ENCODE data around the gene KIAA1217. TPM values are rescaled to one million over a fixed set of nuclear protein-coding genes. Genes with fewer than 3 reads are reported as not detected.

The KIAA1217 gene
- total and polyA plus RNA-seq, 2 of the 8 experiments (the other 6 are each of a cell fraction or from before 2014, with no cell fraction given), result 4.5 to 15.6 TPM

DNA sequence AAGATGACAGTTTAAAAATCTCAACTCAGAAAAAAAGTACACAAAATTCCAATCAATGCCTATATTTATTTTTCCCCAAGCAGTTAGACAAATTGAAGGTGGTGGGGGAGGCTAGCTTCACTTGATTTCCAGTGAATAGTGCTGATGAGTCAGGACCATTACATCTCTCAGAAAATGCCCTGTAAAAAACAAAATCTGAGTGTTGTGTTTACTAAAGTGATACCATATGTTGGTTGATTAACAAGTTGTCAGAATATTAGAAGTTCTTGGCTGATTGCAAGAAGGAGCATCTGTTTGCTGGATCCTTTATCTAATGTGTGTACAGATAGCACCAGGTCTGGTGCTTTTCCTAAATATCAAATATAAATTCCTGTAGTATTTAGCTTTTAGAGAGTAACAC lies 31.3 kb upstream of the KIAA1217 start:
- Histone ChIP-seq H3K4me1 (replicated peaks in 1 of 4; ENCODE audit: control insufficient read depth in 3 of 4, insufficient read depth in 4 of 4, low read length in 3 of 4) (no peaks in the 10 kb centered on the region), H3K9me3 (ENCODE audit: insufficient read depth in 2 of 2, low read depth in 1 of 2, low read length in 1 of 2) (peaks cover 3 to 28% of the 10 kb centered on the region in 2 experiments; a peak in 2 of 4 replicates), H2BK5ac (ENCODE audit: low read depth, low read length) (no peak overlapping the region), H3K79me1 (ENCODE audit: low read depth, low read length) (no peaks in the 10 kb centered on the region), H2AFZ (ENCODE audit: low read length) (no peak overlapping the region), H3K27me3 (replicated peaks in 1 of 4; ENCODE audit: control insufficient read depth in 3 of 4, extremely low read depth in 1 of 4, insufficient read depth in 3 of 4, low read length in 3 of 4) (no peaks in the 10 kb centered on the region), H3K23me2 (ENCODE audit: low read depth, low read length) (no peaks in the 10 kb centered on the region; the same call in 1 of the 2 replicates), H3K4me2 (ENCODE audit: insufficient read depth in 1 of 2, low read depth in 2 of 2, low read length in 2 of 2) (no peak overlapping the region), H2BK120ac (replicated peaks; ENCODE audit: low read depth, low read length) (no peak overlapping the region), H3K4me3 (ENCODE audit: extremely low read depth in 1 of 4, insufficient read depth in 2 of 4, low read depth in 3 of 4, low read length in 4 of 4) (no peak overlapping the region), H3K36me3 (ENCODE audit: control insufficient read depth in 2 of 4, insufficient read depth in 4 of 4, low read length in 3 of 4) (peaks cover 0 to 5% (median 0%) of the 10 kb centered on the region in 4 experiments; a peak in 1 of 8 replicates), H3K27ac (ENCODE audit: low read depth, low read length) (no peak overlapping the region), H3K18ac (ENCODE audit: extremely low read depth, low read length) (no peak overlapping the region), H4K8ac (ENCODE audit: extremely low read depth, insufficient read depth, low read length) (no peak overlapping the region), H2BK15ac (ENCODE audit: low read length) (no peak overlapping the region), H3K56ac (replicated peaks; ENCODE audit: insufficient read length, low read depth, low read length) (no peak overlapping the region), H4K91ac (replicated peaks; ENCODE audit: insufficient read length, low read length) (no peak overlapping the region), H3K4ac (replicated peaks; ENCODE audit: insufficient read length, low read depth, low read length) (no peak overlapping the region), H3K79me2 (ENCODE audit: control insufficient read depth in 1 of 2, insufficient read depth in 2 of 2, low read length in 2 of 2) (no peaks in the 10 kb centered on the region), H4K20me1 (replicated peaks in 1 of 2; ENCODE audit: control insufficient read depth in 1 of 2, insufficient read depth in 2 of 2, low read length in 2 of 2) (no peaks in the 10 kb centered on the region), H2BK20ac (ENCODE audit: low read length) (no peak overlapping the region), H3K9ac (replicated peaks in 1 of 4; ENCODE audit: extremely low read depth in 1 of 4, low read depth in 3 of 4, low read length in 3 of 4) (no peak overlapping the region), H4K5ac (ENCODE audit: insufficient read length, low read depth, low read length) (no peak overlapping the region), H2AK5ac (ENCODE audit: low read depth, low read length) (no peak overlapping the region), H2BK12ac (ENCODE audit: low read depth, low read length) (no peak overlapping the region), H3K14ac (ENCODE audit: insufficient read length) (no peak overlapping the region), H3K23ac (ENCODE audit: insufficient read length) (no peak overlapping the region)
- CTCF ChIA-PET (ENCODE audit: partially characterized antibody), result interaction anchor here (0.8 to 1.7 kb wide), 2 partner anchors 25 to 336 kb away, joined by 3 to 4 read pairs; no protein-coding TSS in a partner anchor
- TF ChIP-seq JUN (IDR thresholded peaks at IDR 0.05; ENCODE audit: low read depth, low read length) (no peak), SP4 (IDR thresholded peaks at IDR 0.05; ENCODE audit: low read length) (no peak), CHD2 (IDR thresholded peaks at IDR 0.05; ENCODE audit: low read length) (no peak), RAD21 (IDR thresholded peaks at IDR 0.05 in 1 of 2, conservative IDR thresholded peaks at IDR 0.05 in 1 of 2; ENCODE audit: low read depth in 2 of 2, low read length in 2 of 2) (no peak), GABPA (IDR thresholded peaks at IDR 0.05; ENCODE audit: borderline replicate concordance, insufficient read depth, low read length) (no peak), BCL11A (IDR thresholded peaks at IDR 0.05; ENCODE audit: low read depth in 2 of 2, low read length in 2 of 2) (no peak), SIRT6 (IDR thresholded peaks at IDR 0.05; ENCODE audit: low read length) (no peak)
- TF ChIP-seq, protein P1, sequence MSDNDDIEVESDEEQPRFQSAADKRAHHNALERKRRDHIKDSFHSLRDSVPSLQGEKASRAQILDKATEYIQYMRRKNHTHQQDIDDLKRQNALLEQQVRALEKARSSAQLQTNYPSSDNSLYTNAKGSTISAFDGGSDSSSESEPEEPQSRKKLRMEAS (IDR thresholded peaks at IDR 0.05), result no peak
- TF ChIP-seq, protein P2, sequence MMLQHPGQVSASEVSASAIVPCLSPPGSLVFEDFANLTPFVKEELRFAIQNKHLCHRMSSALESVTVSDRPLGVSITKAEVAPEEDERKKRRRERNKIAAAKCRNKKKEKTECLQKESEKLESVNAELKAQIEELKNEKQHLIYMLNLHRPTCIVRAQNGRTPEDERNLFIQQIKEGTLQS (IDR thresholded peaks at IDR 0.05; ENCODE audit: insufficient read depth, low read depth, low read length), result no peak
- no peak for DNase-seq (ENCODE audit: low read depth in 1 of 2, low spot score in 2 of 2)
- POLR2A ChIA-PET (ENCODE audit: partially characterized antibody), result no interaction called here
- FAIRE-seq, result no peak

Data from H1 (cell line).